OCI-LY3 (cell line): ENCODE data around the gene RPP38.

ENCODE experiments used
- EZH2phosphoT487 ChIP-seq: fragments of 200-600 bp; shearing (Covaris generic); IDR thresholded peaks from 2 replicates; pipeline ENCODE4 v1.6.1; 2018; ENCODE audit warnings: antibody characterized with exemption, mixed run types, low read depth
- TF ChIP-seq, protein P1 (sequence below): fragments of 200-600, 300-600 bp; sonication (generic); IDR thresholded peaks from 2 replicates; pipeline ENCODE4 v1.5.1; 2014; ENCODE audit warnings: antibody characterized with exemption, low read length, low read depth

GRCh38 chr10:15058689-15059088, 38.5 kb upstream of the RPP38 start:
- TF ChIP-seq, protein P1, sequence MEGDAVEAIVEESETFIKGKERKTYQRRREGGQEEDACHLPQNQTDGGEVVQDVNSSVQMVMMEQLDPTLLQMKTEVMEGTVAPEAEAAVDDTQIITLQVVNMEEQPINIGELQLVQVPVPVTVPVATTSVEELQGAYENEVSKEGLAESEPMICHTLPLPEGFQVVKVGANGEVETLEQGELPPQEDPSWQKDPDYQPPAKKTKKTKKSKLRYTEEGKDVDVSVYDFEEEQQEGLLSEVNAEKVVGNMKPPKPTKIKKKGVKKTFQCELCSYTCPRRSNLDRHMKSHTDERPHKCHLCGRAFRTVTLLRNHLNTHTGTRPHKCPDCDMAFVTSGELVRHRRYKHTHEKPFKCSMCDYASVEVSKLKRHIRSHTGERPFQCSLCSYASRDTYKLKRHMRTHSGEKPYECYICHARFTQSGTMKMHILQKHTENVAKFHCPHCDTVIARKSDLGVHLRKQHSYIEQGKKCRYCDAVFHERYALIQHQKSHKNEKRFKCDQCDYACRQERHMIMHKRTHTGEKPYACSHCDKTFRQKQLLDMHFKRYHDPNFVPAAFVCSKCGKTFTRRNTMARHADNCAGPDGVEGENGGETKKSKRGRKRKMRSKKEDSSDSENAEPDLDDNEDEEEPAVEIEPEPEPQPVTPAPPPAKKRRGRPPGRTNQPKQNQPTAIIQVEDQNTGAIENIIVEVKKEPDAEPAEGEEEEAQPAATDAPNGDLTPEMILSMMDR: no peak
- no peak for TF ChIP-seq EZH2phosphoT487
